CD4-positive, alpha-beta T cell (primary cell): ENCODE measurements around the gene CDH16. TPM values are rescaled to one million over a fixed set of nuclear protein-coding genes. Genes with fewer than 3 reads are reported as not detected.

ENCODE experiments used
- ATAC-seq: fragments of 200-7000 bp; cut with Tn5 transposase; one replicate; pipeline ENCODE4 v1.10.0; 2022; ENCODE audit warnings: mild to moderate bottlenecking; ENCODE audit not compliant: poor library complexity
- CTCF ChIA-PET: fragments of 350-600 bp; sonication (Branson Sonifier 250); formaldehyde crosslinking; loops from one replicate; lab custom pipeline; 2021; ENCODE audit warnings: antibody characterized with exemption, inconsistent platforms; lab: Charles Lee
- POLR2A ChIA-PET: fragments of 350-600 bp; sonication (Branson Sonifier 250); formaldehyde crosslinking; loops from one replicate; lab custom pipeline; 2021; ENCODE audit warnings: antibody characterized with exemption, inconsistent platforms; lab: Charles Lee
- DNase-seq, 14 experiments: peaks; one replicate each; pipeline ENCODE4 v3.0.0-alpha.2; 2013 to 2020; ENCODE audit warnings: mixed read lengths in 2 of 14
- H3K27ac ChIP-seq, 2 donors: one replicate each; pipeline versions ENCODE4 v1.5.1 to v1.7.0; 2013; ENCODE audit warnings: low read length in 2 of 2, low read depth in 1 of 2, mild to moderate bottlenecking in 1 of 2
- H3K27me3 ChIP-seq, 2 experiments: 1 replicate in 1 of 2; 2 replicates in 1 of 2; pipeline versions ENCODE4 v1.6.1 to v1.7.0; 2013; ENCODE audit warnings: low read length in 2 of 2, control low read depth in 1 of 2, mild to moderate bottlenecking in 1 of 2, moderate library complexity in 1 of 2; ENCODE audit not compliant: insufficient read depth in 2 of 2, control insufficient read depth in 1 of 2
- H3K36me3 ChIP-seq: one replicate; pipeline ENCODE4 v1.6.1; 2013; ENCODE audit warnings: low read length, control low read depth; ENCODE audit not compliant: insufficient read depth
- H3K4me1 ChIP-seq: one replicate; pipeline ENCODE4 v1.6.1; 2013; ENCODE audit warnings: low read length, control low read depth; ENCODE audit not compliant: insufficient read depth
- H3K4me3 ChIP-seq: one replicate; pipeline ENCODE4 v1.5.1; 2013; ENCODE audit warnings: mild to moderate bottlenecking, low read length, moderate library complexity
- H3K9me3 ChIP-seq, 2 experiments: 1 replicate in 1 of 2; 2 replicates in 1 of 2; pipeline versions ENCODE4 v1.6.1 to v1.7.0; 2013; ENCODE audit warnings: low read length in 2 of 2, mild to moderate bottlenecking in 2 of 2, control low read depth in 1 of 2, moderate library complexity in 1 of 2; ENCODE audit not compliant: control insufficient read depth in 1 of 2, insufficient read depth in 1 of 2
- H3K27ac Mint-ChIP-seq: one replicate; pipeline ENCODE4 v1.8.0; 2020; ENCODE audit warnings: mixed read lengths
- H3K27me3 Mint-ChIP-seq: one replicate; pipeline ENCODE4 v1.8.0; 2021; ENCODE audit warnings: mixed read lengths
- H3K36me3 Mint-ChIP-seq: one replicate; pipeline ENCODE4 v1.8.0; 2021; ENCODE audit warnings: low read depth, mixed read lengths
- H3K4me1 Mint-ChIP-seq: one replicate; pipeline ENCODE4 v1.8.0; 2021; ENCODE audit warnings: low read depth, mixed read lengths
- H3K4me3 Mint-ChIP-seq: one replicate; pipeline ENCODE4 v1.8.0; 2020; ENCODE audit warnings: mild to moderate bottlenecking, mixed read lengths
- H3K9me3 Mint-ChIP-seq: one replicate; pipeline ENCODE4 v1.8.0; 2020; ENCODE audit warnings: mixed read lengths
- CTCF ChIP-seq: fragments of 200-600 bp; IDR thresholded peaks from one replicate; pipeline ENCODE4 v1.8.0; 2022; ENCODE audit warnings: antibody characterized with exemption, mild to moderate bottlenecking
- intact Hi-C, 2 experiments: fragments of 100-400 bp; cut with DNase I in 1 of 2; cut with micrococcal nuclease in 1 of 2; formaldehyde crosslinking; loops; one replicate each; pipeline versions ENCODE4 v1.15.1 to v1.9.0; 2023 to 2025; cut with DNase I, micrococcal nuclease
- total RNA-seq, 174 experiments: library from RNA in 2 of 174; stranded (reverse) in 2 of 174; gene quantifications; one replicate each; pipeline ENCODE4 v1.2.3 and lab custom pipeline; 2021 to 2026

Gene CDH16
- total RNA-seq, 2 experiments from 2014 or later = not detected

GRCh38 chr16:66944054-66944441 lies 25.4 kb upstream of the CDH16 start:
- Mint-ChIP-seq H3K9me3 (no peaks in the 10 kb centered on the region), H3K36me3 (peaks cover 50% of the 10 kb centered on the region), H3K27ac (no peak overlapping the region), H3K4me1 (peaks cover 16% of the 10 kb centered on the region), H3K4me3 (peak overlapping the region; percentile 11), H3K27me3 (peaks cover 17% of the 10 kb centered on the region)
- Histone ChIP-seq H3K4me3 (no peak overlapping the region), H3K27me3 (peaks cover 7 to 9% of the 10 kb centered on the region in 2 experiments), H3K27ac (no peak overlapping the region), H3K4me1 (peaks cover 20% of the 10 kb centered on the region), H3K36me3 (peaks cover 46% of the 10 kb centered on the region), H3K9me3 (peaks cover 0 to 7% of the 10 kb centered on the region in 2 experiments)
- CTCF ChIA-PET = interaction anchor here (1.0 to 1.3 kb wide), 2 partner anchors 17 to 113 kb away, joined by 4 read pairs; partner anchors contain the start of genes CES3 and NAE1
- intact Hi-C loops = no loop called here
- DNase-seq (no peak), ATAC-seq (no peak)
- TF ChIP-seq CTCF = no peak
- POLR2A ChIA-PET = interaction anchor here (0.6 kb wide), 1 partner anchor 1380 kb away, joined by 3 read pairs; no protein-coding TSS in a partner anchor

GRCh38 chr16:66943426-66944053 lies 24.9 kb upstream of the CDH16 start:
- DNase-seq = no peak
- no peak overlapping the region for H3K27ac Mint-ChIP-seq
- POLR2A ChIA-PET = interaction anchor here (0.6 kb wide), 1 partner anchor 1380 kb away, joined by 3 read pairs; no protein-coding TSS in a partner anchor
- ATAC-seq = no peak
- H3K9me3 ChIP-seq = peaks cover 0 to 2% of the 10 kb centered on the region in 2 experiments
- H3K27me3 ChIP-seq = peaks cover 3 to 4% of the 10 kb centered on the region in 2 experiments
- H3K36me3 Mint-ChIP-seq = peaks cover 55% of the 10 kb centered on the region
- H3K36me3 ChIP-seq = peaks cover 50% of the 10 kb centered on the region
- H3K4me3 Mint-ChIP-seq = no peak overlapping the region
- intact Hi-C loops = no loop called here
- no peak for TF ChIP-seq CTCF
- no peak overlapping the region for H3K27ac ChIP-seq
- no peak overlapping the region for H3K4me3 ChIP-seq
- peaks cover 13% of the 10 kb centered on the region for H3K4me1 Mint-ChIP-seq
- no peaks in the 10 kb centered on the region for H3K9me3 Mint-ChIP-seq
- peaks cover 12% of the 10 kb centered on the region for H3K27me3 Mint-ChIP-seq
- peaks cover 15% of the 10 kb centered on the region for H3K4me1 ChIP-seq
- CTCF ChIA-PET = interaction anchor here (1.0 to 1.3 kb wide), 2 partner anchors 18 to 113 kb away, joined by 4 read pairs; partner anchors contain the start of genes CES3 and NAE1

DNA sequence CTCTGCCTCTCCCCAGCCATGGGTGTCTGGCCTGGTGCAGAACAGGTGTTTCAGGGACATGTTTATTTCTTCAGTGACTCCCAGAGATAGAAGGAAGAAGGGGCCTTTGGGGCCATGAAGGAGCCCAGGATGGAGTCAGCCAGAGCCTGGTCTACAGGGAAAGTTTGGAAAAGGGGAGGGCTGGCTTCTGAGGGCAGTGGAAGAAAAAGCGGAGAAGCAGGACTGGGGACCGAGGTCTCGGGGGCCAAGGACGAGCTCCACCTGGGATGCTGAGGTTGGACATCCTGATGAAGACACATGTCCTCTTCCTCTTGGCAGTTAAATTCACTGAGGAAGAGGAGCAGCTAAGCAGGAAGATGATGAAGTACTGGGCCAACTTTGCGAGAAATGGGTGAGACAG lies 24.3 kb upstream of the CDH16 start:
- DNase-seq (no peak), ATAC-seq (no peak)
- H3K36me3 ChIP-seq = peaks cover 56% of the 10 kb centered on the region
- Mint-ChIP-seq H3K27ac (no peak overlapping the region), H3K36me3 (peaks cover 60% of the 10 kb centered on the region), H3K4me1 (peaks cover 8% of the 10 kb centered on the region), H3K9me3 (no peaks in the 10 kb centered on the region), H3K4me3 (no peak overlapping the region), H3K27me3 (peaks cover 7% of the 10 kb centered on the region)
- H3K4me1 ChIP-seq = peaks cover 9% of the 10 kb centered on the region
- no peaks in the 10 kb centered on the region for H3K9me3 ChIP-seq
- ChIA-PET POLR2A (no interaction called here), CTCF (no interaction called here)
- no peak overlapping the region for H3K4me3 ChIP-seq
- no peaks in the 10 kb centered on the region for H3K27me3 ChIP-seq
- no peak overlapping the region for H3K27ac ChIP-seq
- intact Hi-C loops = no loop called here
- TF ChIP-seq CTCF = no peak
